KMS-11 (cell line): ENCODE measurements around the gene RNF7.

Experiments
- H2AFZ ChIP-seq: fragments of 200-600 bp; sonication (generic); 2 replicates; pipeline ENCODE4 v1.6.1; 2016; ENCODE audit warnings: antibody characterized with exemption, mixed run types, low read depth
- H3K27ac ChIP-seq: fragments of 200-600 bp; sonication (generic); 2 replicates; pipeline ENCODE4 v1.6.1; 2016; ENCODE audit warnings: mild to moderate bottlenecking, mixed run types
- H3K27me3 ChIP-seq: fragments of 200-600 bp; sonication (generic); 2 replicates; pipeline ENCODE4 v1.6.1; 2017; ENCODE audit warnings: mild to moderate bottlenecking, low read depth, mixed run types, moderate library complexity; ENCODE audit not compliant: insufficient read depth
- H3K36me3 ChIP-seq: fragments of 200-600 bp; sonication (generic); 2 replicates; pipeline ENCODE4 v1.6.1; 2017; ENCODE audit warnings: mild to moderate bottlenecking, mixed run types; ENCODE audit not compliant: insufficient read depth
- H3K4me1 ChIP-seq: fragments of 200-600 bp; sonication (generic); 2 replicates; pipeline ENCODE4 v1.6.1; 2016; ENCODE audit warnings: mild to moderate bottlenecking, low read depth, mixed run types; ENCODE audit not compliant: poor library complexity, severe bottlenecking
- H3K4me2 ChIP-seq: fragments of 200-600 bp; sonication (generic); 2 replicates; pipeline ENCODE4 v1.7.0; 2016; ENCODE audit warnings: mild to moderate bottlenecking, mixed run types
- H3K4me3 ChIP-seq: fragments of 200-600 bp; sonication (generic); IDR thresholded peaks from 2 replicates; pipeline ENCODE4 v1.6.1; 2017; ENCODE audit warnings: low read depth, low read length, mixed read lengths; ENCODE audit not compliant: insufficient read depth
- H3K79me2 ChIP-seq: fragments of 200-600 bp; sonication (generic); 2 replicates; pipeline ENCODE4 v1.6.1; 2016; ENCODE audit warnings: low read depth, mixed run types; ENCODE audit not compliant: insufficient read depth
- H3K9ac ChIP-seq: fragments of 200-600 bp; sonication (generic); 2 replicates; pipeline ENCODE4 v1.6.1; 2016; ENCODE audit warnings: mild to moderate bottlenecking, mixed run types
- H4K20me1 ChIP-seq: fragments of 200-600 bp; sonication (generic); 2 replicates; pipeline ENCODE4 v1.6.1; 2016; ENCODE audit warnings: mild to moderate bottlenecking, mixed run types; ENCODE audit not compliant: insufficient read depth
- CTCF ChIP-seq: fragments of 200-600 bp; sonication (generic); conservative IDR thresholded peaks from 2 replicates; pipeline ENCODE4 v1.6.1; 2017; ENCODE audit warnings: low read depth, mild to moderate bottlenecking, antibody characterized with exemption, low read length, moderate library complexity, mixed read lengths

RNF7 gene

GRCh38 chr3:141710121-141710520 is 28.0 kb upstream of the RNF7 start:
- H3K27me3 ChIP-seq: no peaks in the 10 kb centered on the region
- no peaks in the 10 kb centered on the region for H3K79me2 ChIP-seq
- no peak overlapping the region for H3K9ac ChIP-seq
- H2AFZ ChIP-seq: no peak overlapping the region
- no peak overlapping the region for H3K4me2 ChIP-seq
- TF ChIP-seq CTCF: no peak
- no peaks in the 10 kb centered on the region for H3K36me3 ChIP-seq
- no peaks in the 10 kb centered on the region for H4K20me1 ChIP-seq
- H3K27ac ChIP-seq: no peak overlapping the region
- H3K4me3 ChIP-seq: no peak overlapping the region
- no peaks in the 10 kb centered on the region for H3K4me1 ChIP-seq

GRCh38 chr3:141710888-141711616 is 27.0 kb upstream of the RNF7 start:
- Histone ChIP-seq H3K27ac (no peak overlapping the region), H3K4me1 (no peaks in the 10 kb centered on the region), H4K20me1 (no peaks in the 10 kb centered on the region), H3K4me3 (no peak overlapping the region), H3K4me2 (no peak overlapping the region), H3K79me2 (no peaks in the 10 kb centered on the region), H2AFZ (no peak overlapping the region), H3K36me3 (no peaks in the 10 kb centered on the region), H3K27me3 (no peaks in the 10 kb centered on the region), H3K9ac (no peak overlapping the region)
- TF ChIP-seq CTCF: no peak

GRCh38 chr3:141714671-141715070 is 23.4 kb upstream of the RNF7 start:
- Histone ChIP-seq H2AFZ (no peak overlapping the region), H3K27me3 (no peaks in the 10 kb centered on the region), H3K4me1 (no peaks in the 10 kb centered on the region), H3K27ac (no peak overlapping the region), H3K36me3 (no peaks in the 10 kb centered on the region), H3K79me2 (no peaks in the 10 kb centered on the region), H3K9ac (no peak overlapping the region), H3K4me3 (no peak overlapping the region), H3K4me2 (no peak overlapping the region), H4K20me1 (no peaks in the 10 kb centered on the region)
- no peak for TF ChIP-seq CTCF

GRCh38 chr3:141722081-141722480 is 16.0 kb upstream of the RNF7 start:
- no peak overlapping the region for H3K4me2 ChIP-seq

More at GRCh38 chr3:141722081-141722480, 16.0 kb upstream of the RNF7 start:
- H3K4me1 ChIP-seq: no peaks in the 10 kb centered on the region
- no peak for TF ChIP-seq CTCF
- H3K27ac ChIP-seq: no peak overlapping the region
- H3K36me3 ChIP-seq: no peaks in the 10 kb centered on the region
- no peak overlapping the region for H3K4me3 ChIP-seq
- no peak overlapping the region for H2AFZ ChIP-seq
- H3K27me3 ChIP-seq: no peaks in the 10 kb centered on the region
- no peak overlapping the region for H3K9ac ChIP-seq
- no peaks in the 10 kb centered on the region for H3K79me2 ChIP-seq
- no peaks in the 10 kb centered on the region for H4K20me1 ChIP-seq
